OCI-LY1 (cell line): Measurements from ENCODE around the gene C1orf216.
"Not testable (repeated sequence)": the region's sequence is repeated elsewhere in the genome, so short reads cannot be mapped to it uniquely, and the experiment has no call there.

Source experiments
- H2AFZ ChIP-seq: fragments of 200-600 bp; sonication (generic), shearing (Covaris generic); 2 replicates; pipeline ENCODE4 v1.6.0; 2014; ENCODE audit warnings: antibody characterized with exemption, mild to moderate bottlenecking, low read length
- H3F3A ChIP-seq: fragments of 200-600 bp; sonication (generic), shearing (Covaris generic); 2 replicates; pipeline ENCODE4 v1.6.0; 2014; ENCODE audit warnings: mild to moderate bottlenecking, antibody characterized with exemption, low read length, moderate library complexity; ENCODE audit not compliant: insufficient read depth
- H3K27ac ChIP-seq: fragments of 200-600 bp; sonication (generic); 2 replicates; pipeline ENCODE4 v1.5.1; 2014; ENCODE audit warnings: low read length, mixed run types, mild to moderate bottlenecking, low read depth; ENCODE audit not compliant: poor library complexity, severe bottlenecking
- H3K27me3 ChIP-seq: fragments of 200-600 bp; sonication (generic); 2 replicates; pipeline ENCODE4 v1.6.0; 2014; ENCODE audit warnings: antibody characterized with exemption, mild to moderate bottlenecking, low read length, moderate library complexity; ENCODE audit not compliant: insufficient read depth
- H3K36me3 ChIP-seq: fragments of 200-600 bp; sonication (generic); 2 replicates; pipeline ENCODE4 v1.6.1; 2014; ENCODE audit warnings: mild to moderate bottlenecking, antibody characterized with exemption, low read length, moderate library complexity, mixed read lengths; ENCODE audit not compliant: insufficient read depth
- H3K4me1 ChIP-seq: fragments of 200-600 bp; sonication (generic); 2 replicates; pipeline ENCODE4 v1.5.1; 2014; ENCODE audit warnings: mild to moderate bottlenecking, low read length, moderate library complexity; ENCODE audit not compliant: insufficient read depth, severe bottlenecking
- H3K4me2 ChIP-seq: fragments of 200-600 bp; sonication (generic), shearing (Covaris generic); 2 replicates; pipeline ENCODE4 v1.6.1; 2014; ENCODE audit warnings: low read length
- H3K4me3 ChIP-seq: fragments of 200-600 bp; sonication (generic); 2 replicates; pipeline ENCODE4 v1.5.1; 2014; ENCODE audit warnings: low read length, low read depth, mild to moderate bottlenecking, mixed read lengths; ENCODE audit not compliant: poor library complexity, severe bottlenecking
- H3K79me2 ChIP-seq: fragments of 200-600 bp; shearing (Covaris generic); 2 replicates; pipeline ENCODE4 v1.6.1; 2016; ENCODE audit warnings: mixed run types, low read length, mixed read lengths; ENCODE audit not compliant: insufficient read depth
- H3K9ac ChIP-seq: fragments of 200-600 bp; sonication (generic), shearing (Covaris generic); 2 replicates; pipeline ENCODE4 v1.6.1; 2014; ENCODE audit warnings: mild to moderate bottlenecking, low read length, mixed read lengths
- H3K9me2 ChIP-seq: fragments of 200-600 bp; sonication (generic), shearing (Covaris generic); 2 replicates; pipeline ENCODE4 v1.6.1; 2014; ENCODE audit warnings: low read depth, mild to moderate bottlenecking, low read length, mixed read lengths
- H3K9me3 ChIP-seq: fragments of 200-600 bp; shearing (Covaris generic); 2 replicates; pipeline ENCODE4 v1.6.1; 2014; ENCODE audit warnings: low read length, mixed read lengths
- H4K20me1 ChIP-seq: fragments of 200-600 bp; sonication (generic), shearing (Covaris generic); 2 replicates; pipeline ENCODE4 v1.6.0; 2016; ENCODE audit warnings: mild to moderate bottlenecking, low read length; ENCODE audit not compliant: insufficient read depth
- CTCF ChIP-seq: fragments of 200-600 bp; sonication (generic), shearing (Covaris generic); IDR thresholded peaks from 2 replicates; pipeline ENCODE4 v1.5.1; 2017; ENCODE audit warnings: mild to moderate bottlenecking, antibody characterized with exemption, low read length, moderate library complexity, mixed read lengths
- EZH2 ChIP-seq: fragments of 200-600 bp; sonication (generic), shearing (Covaris generic); IDR thresholded peaks from 2 replicates; pipeline ENCODE4 v1.8.0; 2017; ENCODE audit warnings: borderline replicate concordance, mixed run types, mild to moderate bottlenecking, antibody characterized with exemption, low read length, moderate library complexity, mixed read lengths

Gene C1orf216

GRCh38 chr1:35691571-35692220 is 27.0 kb downstream of the C1orf216 start:
- TF ChIP-seq CTCF (no peak), EZH2 (no peak)
- H3K27me3 ChIP-seq = no peaks in the 10 kb centered on the region

GRCh38 chr1:35691080-35691479 is 27.6 kb downstream of the C1orf216 start:
- Histone ChIP-seq H3K9ac (no peak overlapping the region), H2AFZ (no peak overlapping the region)

More at GRCh38 chr1:35691571-35692220, 27.0 kb downstream of the C1orf216 start:
- Histone ChIP-seq H3K4me3 (no peak overlapping the region), H3K9ac (no peak overlapping the region), H3K79me2 (no peaks in the 10 kb centered on the region), H3K27ac (no peak overlapping the region), H3K4me2 (no peak overlapping the region), H4K20me1 (no peaks in the 10 kb centered on the region), H3K4me1 (no peaks in the 10 kb centered on the region), H3K9me2 (no peaks in the 10 kb centered on the region), H3F3A (no peaks in the 10 kb centered on the region), H3K9me3 (no peaks in the 10 kb centered on the region), H3K36me3 (no peaks in the 10 kb centered on the region), H2AFZ (no peak overlapping the region)

GRCh38 chr1:35690103-35690502 is 28.6 kb downstream of the C1orf216 start:
- not testable (repeated sequence) for H3K9ac ChIP-seq, H3K4me1 ChIP-seq, H3K4me2 ChIP-seq

More at GRCh38 chr1:35691080-35691479, 27.6 kb downstream of the C1orf216 start:
- Histone ChIP-seq H3K4me1 (no peaks in the 10 kb centered on the region), H3F3A (no peaks in the 10 kb centered on the region), H3K4me2 (no peak overlapping the region), H3K9me3 (no peaks in the 10 kb centered on the region), H3K4me3 (no peak overlapping the region), H3K79me2 (no peaks in the 10 kb centered on the region), H3K27me3 (no peaks in the 10 kb centered on the region), H4K20me1 (no peaks in the 10 kb centered on the region), H3K27ac (no peak overlapping the region), H3K9me2 (no peaks in the 10 kb centered on the region), H3K36me3 (no peaks in the 10 kb centered on the region)
- TF ChIP-seq EZH2 (no peak), CTCF (no peak)

GRCh38 chr1:35688161-35688560 is 30.5 kb downstream of the C1orf216 start:
- no peaks in the 10 kb centered on the region for H3K27me3 ChIP-seq
- H3K4me3 ChIP-seq = no peak overlapping the region
- no peaks in the 10 kb centered on the region for H4K20me1 ChIP-seq
- no peak overlapping the region for H2AFZ ChIP-seq
- H3K4me2 ChIP-seq = no peak overlapping the region
- no peak overlapping the region for H3K9ac ChIP-seq
- no peaks in the 10 kb centered on the region for H3K36me3 ChIP-seq
- TF ChIP-seq CTCF (no peak), EZH2 (no peak)
- H3K79me2 ChIP-seq = no peaks in the 10 kb centered on the region
- H3K9me2 ChIP-seq = no peaks in the 10 kb centered on the region
- no peak overlapping the region for H3K27ac ChIP-seq
- H3F3A ChIP-seq = no peaks in the 10 kb centered on the region
- no peaks in the 10 kb centered on the region for H3K4me1 ChIP-seq
- H3K9me3 ChIP-seq = no peaks in the 10 kb centered on the region

More at GRCh38 chr1:35690103-35690502, 28.6 kb downstream of the C1orf216 start:
- H3K9me2 ChIP-seq, H2AFZ ChIP-seq, H3K79me2 ChIP-seq, H4K20me1 ChIP-seq, H3K27ac ChIP-seq, H3K27me3 ChIP-seq, H3K4me3 ChIP-seq, H3F3A ChIP-seq, H3K36me3 ChIP-seq, H3K9me3 ChIP-seq: not testable (repeated sequence)
